Stimulated activated CD8-positive, alpha-beta memory T cell treated with anti-CD3 and anti-CD28 coated beads, Interleukin-4, amount 100 ng/mL, for 24 hours (primary cell): ENCODE results near the gene PLCG2.
"Not testable (repeated sequence)": the region's sequence is repeated elsewhere in the genome, so short reads cannot be mapped to it uniquely, and the experiment has no call there.

Source experiments
- DNase-seq: peaks from one replicate; pipeline ENCODE4 v3.0.0-alpha.2; 2020; ENCODE audit warnings: low read depth

The PLCG2 gene

GRCh38 chr16:81846105-81846504, 67.0 kb downstream of the PLCG2 start:
- DNase-seq, result no peak

GRCh38 chr16:81848306-81848853, 69.3 kb downstream of the PLCG2 start:
- DNase-seq, result no peak

- DNase-seq, result no peak
Observed at GRCh38 chr16:81850197-81850944, 71.3 kb downstream of the PLCG2 start.

- DNase-seq, result no peak
Observed at GRCh38 chr16:81852347-81852746, 73.3 kb downstream of the PLCG2 start.

- no peak for DNase-seq
Observed at GRCh38 chr16:81855552-81856153, 76.6 kb downstream of the PLCG2 start.

GRCh38 chr16:81860287-81861266, 81.5 kb downstream of the PLCG2 start:
- no peak for DNase-seq

GRCh38 chr16:81861503-81861902, 82.4 kb downstream of the PLCG2 start:
- DNase-seq, result no peak

GRCh38 chr16:81861915-81862314, 82.8 kb downstream of the PLCG2 start:
- DNase-seq, result no peak

GRCh38 chr16:81863630-81864352, 84.7 kb downstream of the PLCG2 start:
- DNase-seq, result no peak

GRCh38 chr16:81864646-81865382, 85.7 kb downstream of the PLCG2 start:
- no peak for DNase-seq

GRCh38 chr16:81866820-81867440, 87.8 kb downstream of the PLCG2 start:
- DNase-seq, result no peak

GRCh38 chr16:81868057-81868748, 89.1 kb downstream of the PLCG2 start:
- DNase-seq, result no peak

- no peak for DNase-seq
Observed at GRCh38 chr16:81869326-81869725, 90.2 kb downstream of the PLCG2 start.

GRCh38 chr16:81873206-81873605, 94.1 kb downstream of the PLCG2 start:
- no peak for DNase-seq

- DNase-seq, result peak; percentile 35
Observed at GRCh38 chr16:81873843-81874752, 95.0 kb downstream of the PLCG2 start.

- DNase-seq, result no peak
Observed at GRCh38 chr16:81875461-81875860, 96.4 kb downstream of the PLCG2 start.

- DNase-seq, result no peak
Observed at GRCh38 chr16:81876273-81876900, 97.3 kb downstream of the PLCG2 start.

GRCh38 chr16:81877490-81877889, 98.4 kb downstream of the PLCG2 start:
- not testable (repeated sequence) for DNase-seq
